Measurements from ENCODE around the gene TIAM1. TPM values are rescaled to one million over a fixed set of nuclear protein-coding genes. Genes with fewer than 3 reads are reported as not detected.

Gene TIAM1
- total and polyA plus RNA-seq, 2 of the 8 experiments (the other 6 are each of a cell fraction or from before 2014, with no cell fraction given): 10.1 to 30.7 TPM

DNA sequence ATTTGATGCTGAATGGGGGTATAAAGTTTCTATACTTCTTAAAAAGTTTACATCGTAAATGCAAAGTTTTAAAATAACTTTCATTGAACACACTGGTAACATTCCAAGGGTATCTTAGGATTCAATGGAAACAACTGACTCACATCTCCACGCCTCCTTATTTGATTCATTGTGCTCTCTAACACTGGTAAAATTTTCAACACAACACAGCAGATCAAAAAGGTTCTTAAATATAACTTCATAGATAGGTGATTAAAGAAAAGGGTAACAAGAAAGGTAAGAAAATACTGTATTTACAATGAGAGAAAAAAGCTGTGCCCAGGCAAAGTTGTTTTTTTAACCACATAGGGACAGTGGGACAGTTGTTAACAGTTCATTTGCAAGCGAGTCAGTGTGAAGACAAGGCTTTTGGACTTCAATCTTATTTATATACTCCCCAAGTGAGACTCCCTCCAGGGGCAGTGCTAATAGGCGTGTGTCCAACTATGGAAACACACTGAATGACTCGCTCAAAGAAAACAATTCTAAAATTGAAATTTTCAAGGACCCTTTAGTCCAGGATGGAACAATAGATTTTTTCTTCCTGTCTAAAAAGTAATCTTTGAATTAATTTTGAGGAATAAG, 140.5 kb downstream of the TIAM1 start:
- no peaks in the 10 kb centered on the region for H3K27me3 ChIP-seq (replicated peaks in 1 of 4; ENCODE audit: control insufficient read depth in 3 of 4, extremely low read depth in 1 of 4, insufficient read depth in 3 of 4, low read length in 3 of 4)
- no peak overlapping the region for H2AFZ ChIP-seq (ENCODE audit: low read length)
- TF ChIP-seq CREB1 (IDR thresholded peaks at IDR 0.05) (no peak), POU5F1 (IDR thresholded peaks at IDR 0.05; ENCODE audit: low read depth, low read length) (no peak), GABPA (IDR thresholded peaks at IDR 0.05; ENCODE audit: borderline replicate concordance, insufficient read depth, low read length) (no peak), SP1 (IDR thresholded peaks at IDR 0.05; ENCODE audit: low read depth, low read length) (no peak), SIN3A (conservative IDR thresholded peaks at IDR 0.05 in 1 of 2, IDR thresholded peaks at IDR 0.05 in 1 of 2; ENCODE audit: low read depth in 1 of 2, low read length in 2 of 2) (no peak), SP2 (IDR thresholded peaks at IDR 0.05; ENCODE audit: low read length) (no peak), MAFK (IDR thresholded peaks at IDR 0.05; ENCODE audit: low read depth, low read length) (no peak)
- TF ChIP-seq, protein P1, sequence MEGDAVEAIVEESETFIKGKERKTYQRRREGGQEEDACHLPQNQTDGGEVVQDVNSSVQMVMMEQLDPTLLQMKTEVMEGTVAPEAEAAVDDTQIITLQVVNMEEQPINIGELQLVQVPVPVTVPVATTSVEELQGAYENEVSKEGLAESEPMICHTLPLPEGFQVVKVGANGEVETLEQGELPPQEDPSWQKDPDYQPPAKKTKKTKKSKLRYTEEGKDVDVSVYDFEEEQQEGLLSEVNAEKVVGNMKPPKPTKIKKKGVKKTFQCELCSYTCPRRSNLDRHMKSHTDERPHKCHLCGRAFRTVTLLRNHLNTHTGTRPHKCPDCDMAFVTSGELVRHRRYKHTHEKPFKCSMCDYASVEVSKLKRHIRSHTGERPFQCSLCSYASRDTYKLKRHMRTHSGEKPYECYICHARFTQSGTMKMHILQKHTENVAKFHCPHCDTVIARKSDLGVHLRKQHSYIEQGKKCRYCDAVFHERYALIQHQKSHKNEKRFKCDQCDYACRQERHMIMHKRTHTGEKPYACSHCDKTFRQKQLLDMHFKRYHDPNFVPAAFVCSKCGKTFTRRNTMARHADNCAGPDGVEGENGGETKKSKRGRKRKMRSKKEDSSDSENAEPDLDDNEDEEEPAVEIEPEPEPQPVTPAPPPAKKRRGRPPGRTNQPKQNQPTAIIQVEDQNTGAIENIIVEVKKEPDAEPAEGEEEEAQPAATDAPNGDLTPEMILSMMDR (IDR thresholded peaks at IDR 0.05; ENCODE audit: control extremely low read depth in 1 of 3, insufficient read depth in 1 of 3, low read depth in 1 of 3, low read length in 3 of 3): no peak

More for the DNA sequence above, 140.5 kb downstream of the TIAM1 start:
- Histone ChIP-seq H3K4me2 (ENCODE audit: insufficient read depth in 1 of 2, low read depth in 2 of 2, low read length in 2 of 2) (no peak overlapping the region), H2BK15ac (ENCODE audit: low read length) (no peak overlapping the region), H3K4me1 (replicated peaks in 1 of 4; ENCODE audit: control insufficient read depth in 3 of 4, insufficient read depth in 4 of 4, low read length in 3 of 4) (no peaks in the 10 kb centered on the region), H3K79me1 (ENCODE audit: low read depth, low read length) (no peaks in the 10 kb centered on the region), H2AK5ac (ENCODE audit: low read depth, low read length) (no peak overlapping the region), H4K8ac (ENCODE audit: extremely low read depth, insufficient read depth, low read length) (no peak overlapping the region), H2BK20ac (ENCODE audit: low read length) (no peak overlapping the region), H3K36me3 (ENCODE audit: control insufficient read depth in 2 of 4, insufficient read depth in 4 of 4, low read length in 3 of 4) (no peaks in the 10 kb centered on the region; a peak in 1 of 8 replicates), H3K23ac (ENCODE audit: insufficient read length) (no peak overlapping the region), H3K9ac (replicated peaks in 1 of 4; ENCODE audit: extremely low read depth in 1 of 4, low read depth in 3 of 4, low read length in 3 of 4) (no peak overlapping the region), H3K56ac (replicated peaks; ENCODE audit: insufficient read length, low read depth, low read length) (no peak overlapping the region), H3K4ac (replicated peaks; ENCODE audit: insufficient read length, low read depth, low read length) (no peak overlapping the region), H3K27ac (ENCODE audit: low read depth, low read length) (no peak overlapping the region), H4K5ac (ENCODE audit: insufficient read length, low read depth, low read length) (no peak overlapping the region), H3K79me2 (ENCODE audit: control insufficient read depth in 1 of 2, insufficient read depth in 2 of 2, low read length in 2 of 2) (no peaks in the 10 kb centered on the region), H3K9me3 (ENCODE audit: insufficient read depth in 2 of 2, low read depth in 1 of 2, low read length in 1 of 2) (no peaks in the 10 kb centered on the region), H3K4me3 (ENCODE audit: extremely low read depth in 1 of 4, insufficient read depth in 2 of 4, low read depth in 3 of 4, low read length in 4 of 4) (no peak overlapping the region), H3K18ac (ENCODE audit: extremely low read depth, low read length) (no peak overlapping the region), H2BK120ac (replicated peaks; ENCODE audit: low read depth, low read length) (no peak overlapping the region), H2BK12ac (ENCODE audit: low read depth, low read length) (no peak overlapping the region), H4K20me1 (replicated peaks in 1 of 2; ENCODE audit: control insufficient read depth in 1 of 2, insufficient read depth in 2 of 2, low read length in 2 of 2) (no peaks in the 10 kb centered on the region), H2BK5ac (ENCODE audit: low read depth, low read length) (no peak overlapping the region), H3K14ac (ENCODE audit: insufficient read length) (no peak overlapping the region), H3K23me2 (ENCODE audit: low read depth, low read length) (no peaks in the 10 kb centered on the region), H4K91ac (replicated peaks; ENCODE audit: insufficient read length, low read length) (no peak overlapping the region)
- POLR2A ChIA-PET (ENCODE audit: partially characterized antibody): no interaction called here
- CTCF ChIA-PET (ENCODE audit: partially characterized antibody): interaction anchor here (0.7 to 1.9 kb wide), 3 partner anchors 15 to 255 kb away, joined by 3 to 8 read pairs (median 4); no protein-coding TSS in a partner anchor
- FAIRE-seq (no peak), DNase-seq (ENCODE audit: low read depth in 1 of 2, low spot score in 2 of 2) (no peak)
- WGBS, 2 experiments (ENCODE audit: extremely low coverage in 1 of 2, insufficient coverage in 1 of 2, insufficient read length in 1 of 2, insufficient replicate concordance in 2 of 2, low coverage in 1 of 2, low lambda C conversion rate in 2 of 2, missing lambda C conversion rate in 1 of 2): 87% methylated on average over 5 of the region's 5 CpGs; no CpG with 5 or more reads in 1 of the 2 experiments
